Effector memory CD4-positive, alpha-beta T cell (primary cell): ENCODE data around the gene SREK1.
"Not testable (repeated sequence)": the region's sequence is repeated elsewhere in the genome, so short reads cannot be mapped to it uniquely, and the experiment has no call there.

Experiments used
- DNase-seq, 3 donors: peaks; one replicate each; pipeline ENCODE4 v3.0.0-alpha.2; 2020
- H3K27ac ChIP-seq: 2 replicates; pipeline ENCODE4 v1.7.0; 2013; ENCODE audit warnings: mild to moderate bottlenecking, low read length, moderate library complexity; ENCODE audit not compliant: insufficient read depth, poor library complexity, severe bottlenecking
- H3K27me3 ChIP-seq: replicated peaks from 2 replicates; pipeline ENCODE4 v1.7.0; 2013; ENCODE audit warnings: mild to moderate bottlenecking, low read length; ENCODE audit not compliant: insufficient read depth, control insufficient read depth, poor library complexity, severe bottlenecking
- H3K36me3 ChIP-seq: 2 replicates; pipeline ENCODE4 v1.7.0; 2013; ENCODE audit warnings: mild to moderate bottlenecking, low read length, moderate library complexity; ENCODE audit not compliant: control insufficient read depth, insufficient read depth
- H3K4me1 ChIP-seq: 2 replicates; pipeline ENCODE4 v1.7.0; 2013; ENCODE audit warnings: low read length, mild to moderate bottlenecking; ENCODE audit not compliant: control insufficient read depth, insufficient read depth, poor library complexity, severe bottlenecking
- H3K4me3 ChIP-seq: 2 replicates; pipeline ENCODE4 v1.7.0; 2013; ENCODE audit warnings: low read length, low read depth, mild to moderate bottlenecking; ENCODE audit not compliant: insufficient read depth, poor library complexity, severe bottlenecking
- H3K9me3 ChIP-seq: 2 replicates; pipeline ENCODE4 v1.7.0; 2013; ENCODE audit warnings: mild to moderate bottlenecking, low read length, moderate library complexity; ENCODE audit not compliant: control insufficient read depth

The SREK1 gene

DNA sequence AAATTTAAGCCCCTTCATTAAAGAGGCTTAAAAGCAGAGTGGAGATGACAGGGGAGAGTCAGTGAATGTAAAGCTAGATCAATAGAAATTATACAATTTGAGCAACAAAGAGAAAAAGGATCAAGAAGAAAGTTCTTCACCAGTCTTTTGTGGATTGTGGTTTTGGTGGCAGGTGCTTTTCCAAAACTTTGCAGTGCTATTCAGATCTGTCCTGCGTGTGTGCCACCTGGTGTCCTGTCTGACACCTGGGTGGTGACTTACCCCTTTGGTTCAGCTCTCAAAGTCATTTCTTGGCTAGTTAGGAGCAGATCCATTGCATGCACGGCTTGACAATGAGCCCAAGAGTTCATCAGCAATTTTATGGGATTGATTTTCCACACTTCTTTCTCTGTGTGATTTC, 69.4 kb downstream of the SREK1 start:
- no peak overlapping the region for H3K4me3 ChIP-seq
- no peaks in the 10 kb centered on the region for H3K36me3 ChIP-seq
- H3K27ac ChIP-seq: no peak overlapping the region
- H3K9me3 ChIP-seq: no peaks in the 10 kb centered on the region
- no peaks in the 10 kb centered on the region for H3K4me1 ChIP-seq
- H3K27me3 ChIP-seq: no peaks in the 10 kb centered on the region
- no peak for DNase-seq

GRCh38 chr5:66222455-66222854, 78.4 kb downstream of the SREK1 start:
- no peak overlapping the region for H3K27ac ChIP-seq
- DNase-seq: no peak
- no peaks in the 10 kb centered on the region for H3K4me1 ChIP-seq
- H3K27me3 ChIP-seq: no peaks in the 10 kb centered on the region
- no peak overlapping the region for H3K4me3 ChIP-seq
- H3K36me3 ChIP-seq: no peaks in the 10 kb centered on the region
- H3K9me3 ChIP-seq: no peaks in the 10 kb centered on the region

DNA sequence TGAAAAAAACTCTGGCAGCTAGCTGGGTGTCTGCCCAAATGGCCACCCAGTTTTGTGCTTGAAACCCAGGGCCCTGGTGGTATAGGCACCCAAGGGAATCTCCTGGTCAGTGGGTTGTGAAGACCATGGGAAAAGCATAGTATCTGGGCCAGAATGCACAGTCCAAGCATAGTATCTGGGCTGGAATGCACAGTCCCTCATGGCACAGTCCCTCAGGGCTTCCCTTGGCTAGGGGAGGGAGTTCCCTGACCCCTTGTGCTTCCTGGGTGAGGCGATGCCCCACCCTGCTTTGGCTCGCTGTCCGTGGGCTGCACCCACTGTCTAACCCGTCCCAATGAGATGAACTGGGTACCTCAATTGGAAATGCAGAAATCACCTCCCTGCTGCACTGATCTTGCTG, 78.8 kb downstream of the SREK1 start:
- H3K27me3 ChIP-seq, DNase-seq, H3K36me3 ChIP-seq, H3K9me3 ChIP-seq, H3K4me3 ChIP-seq, H3K4me1 ChIP-seq, H3K27ac ChIP-seq: not testable (repeated sequence)

- H3K4me3 ChIP-seq: no peak overlapping the region
- no peak for DNase-seq
- no peaks in the 10 kb centered on the region for H3K27me3 ChIP-seq
- no peaks in the 10 kb centered on the region for H3K36me3 ChIP-seq
- no peaks in the 10 kb centered on the region for H3K4me1 ChIP-seq
- H3K27ac ChIP-seq: no peak overlapping the region
- no peaks in the 10 kb centered on the region for H3K9me3 ChIP-seq
These were observed 79.5 kb downstream of the SREK1 start for GRCh38 chr5:66223637-66224036.

GRCh38 chr5:66224274-66224673, 80.2 kb downstream of the SREK1 start:
- no peaks in the 10 kb centered on the region for H3K36me3 ChIP-seq
- no peaks in the 10 kb centered on the region for H3K9me3 ChIP-seq
- no peaks in the 10 kb centered on the region for H3K27me3 ChIP-seq
- no peak overlapping the region for H3K4me3 ChIP-seq
- DNase-seq: no peak
- no peaks in the 10 kb centered on the region for H3K4me1 ChIP-seq
- H3K27ac ChIP-seq: no peak overlapping the region

- Histone ChIP-seq H3K36me3 (no peaks in the 10 kb centered on the region), H3K4me1 (no peaks in the 10 kb centered on the region), H3K27ac (no peak overlapping the region), H3K27me3 (no peaks in the 10 kb centered on the region), H3K4me3 (no peak overlapping the region), H3K9me3 (no peaks in the 10 kb centered on the region)
- DNase-seq: no peak
These were observed 80.9 kb downstream of the SREK1 start for GRCh38 chr5:66224773-66225553.

GRCh38 chr5:66230551-66230950, 86.5 kb downstream of the SREK1 start:
- H3K9me3 ChIP-seq: no peaks in the 10 kb centered on the region
- H3K4me1 ChIP-seq: no peaks in the 10 kb centered on the region
- no peak overlapping the region for H3K4me3 ChIP-seq
- no peaks in the 10 kb centered on the region for H3K36me3 ChIP-seq
- H3K27me3 ChIP-seq: no peaks in the 10 kb centered on the region
- DNase-seq: no peak
- H3K27ac ChIP-seq: no peak overlapping the region

DNA sequence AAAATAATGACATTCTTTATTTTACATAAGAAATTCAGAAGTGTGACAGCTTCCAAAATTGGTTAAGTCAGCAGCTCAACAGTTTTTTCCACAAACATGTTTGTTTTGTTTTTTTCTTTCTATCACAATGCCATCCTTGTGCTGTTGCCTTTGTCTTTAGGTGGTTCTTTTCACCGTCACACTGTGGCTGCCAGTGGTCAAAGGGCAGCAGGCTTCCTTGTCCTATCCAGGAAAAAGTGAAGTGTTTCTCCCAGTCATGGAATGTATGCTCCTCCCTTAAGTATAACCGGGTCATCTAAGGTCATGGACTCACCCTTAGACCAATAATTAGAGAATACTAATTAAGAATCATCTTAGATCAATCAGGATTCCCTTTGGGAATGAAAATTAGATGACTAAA, 87.4 kb downstream of the SREK1 start:
- H3K27me3 ChIP-seq: no peaks in the 10 kb centered on the region
- no peak overlapping the region for H3K27ac ChIP-seq
- H3K36me3 ChIP-seq: no peaks in the 10 kb centered on the region
- no peak overlapping the region for H3K4me3 ChIP-seq
- DNase-seq: no peak
- H3K4me1 ChIP-seq: no peaks in the 10 kb centered on the region
- no peaks in the 10 kb centered on the region for H3K9me3 ChIP-seq

DNA sequence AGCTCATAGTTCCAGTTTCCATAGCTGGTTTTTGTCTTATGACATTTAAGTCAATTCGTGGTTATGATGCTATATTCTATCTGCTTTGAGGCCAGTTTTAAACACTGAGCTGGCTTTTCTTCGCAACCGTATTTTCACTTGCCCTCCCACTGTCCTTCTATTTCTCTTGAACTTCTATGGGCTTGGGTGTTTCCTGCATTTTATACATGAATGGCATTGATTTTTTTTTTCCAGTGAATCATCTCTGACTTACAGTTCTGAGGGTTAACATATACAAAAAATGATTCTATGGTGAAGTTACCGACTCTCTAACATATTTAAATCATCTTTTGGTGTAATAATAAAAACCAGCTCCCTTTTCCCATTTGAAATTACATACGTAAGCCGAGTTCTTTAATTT, 88.2 kb downstream of the SREK1 start:
- H3K4me1 ChIP-seq: no peaks in the 10 kb centered on the region
- no peak overlapping the region for H3K27ac ChIP-seq
- H3K9me3 ChIP-seq: no peaks in the 10 kb centered on the region
- H3K4me3 ChIP-seq: no peak overlapping the region
- no peaks in the 10 kb centered on the region for H3K27me3 ChIP-seq
- no peaks in the 10 kb centered on the region for H3K36me3 ChIP-seq
- no peak for DNase-seq

DNA sequence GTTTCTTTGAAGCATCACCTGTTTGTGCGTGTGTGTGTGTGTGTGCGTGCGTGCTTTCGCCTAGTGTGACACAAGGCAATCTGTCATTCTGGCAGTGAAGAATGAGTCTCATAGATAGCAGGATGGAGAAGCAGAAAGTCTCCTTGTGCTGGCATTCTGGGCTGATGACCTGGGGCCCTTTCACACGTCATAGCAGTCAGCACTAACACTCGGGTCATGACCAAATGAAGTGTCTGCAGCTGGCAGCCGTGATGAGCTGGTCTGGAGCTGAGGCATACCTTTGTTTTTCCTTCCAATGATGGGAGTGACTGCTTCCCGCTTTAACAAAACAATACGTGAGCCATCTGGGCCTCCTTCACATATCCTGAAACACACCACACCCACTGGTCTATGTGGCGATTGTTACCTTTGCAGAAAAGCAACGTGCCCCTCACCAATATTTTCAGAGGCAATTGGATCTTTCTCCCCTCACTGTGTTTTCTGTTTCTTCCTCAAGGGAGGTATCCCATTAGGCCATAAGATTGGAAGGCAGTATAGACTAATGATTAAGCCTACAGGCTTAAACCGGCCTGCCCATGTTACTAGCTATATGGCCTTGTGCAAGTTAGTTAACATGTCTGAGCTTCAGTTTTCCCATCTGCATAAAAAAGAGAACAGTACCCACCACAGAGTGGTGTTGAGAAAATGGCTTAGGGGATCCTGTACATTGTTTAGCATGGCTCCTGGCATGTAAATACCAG, 88.8 kb downstream of the SREK1 start:
- H3K36me3 ChIP-seq: no peaks in the 10 kb centered on the region
- no peaks in the 10 kb centered on the region for H3K9me3 ChIP-seq
- no peak overlapping the region for H3K27ac ChIP-seq
- DNase-seq: no peak
- H3K4me1 ChIP-seq: no peaks in the 10 kb centered on the region
- H3K4me3 ChIP-seq: no peak overlapping the region
- no peaks in the 10 kb centered on the region for H3K27me3 ChIP-seq
